CD4-positive, alpha-beta T cell (primary cell): ENCODE results near the gene DGUOK. TPM values are rescaled to one million over a fixed set of nuclear protein-coding genes. Genes with fewer than 3 reads are reported as not detected.
A peak's percentile ranks its signal among the peaks of the same experiment; 100 is the strongest.

Source experiments
- ATAC-seq: fragments of 200-7000 bp; cut with Tn5 transposase; one replicate; pipeline ENCODE4 v1.10.0; 2022; ENCODE audit warnings: mild to moderate bottlenecking; ENCODE audit not compliant: poor library complexity
- CTCF ChIA-PET: fragments of 350-600 bp; sonication (Branson Sonifier 250); formaldehyde crosslinking; loops from one replicate; lab custom pipeline; 2021; ENCODE audit warnings: antibody characterized with exemption, inconsistent platforms; lab: Charles Lee
- POLR2A ChIA-PET: fragments of 350-600 bp; sonication (Branson Sonifier 250); formaldehyde crosslinking; loops from one replicate; lab custom pipeline; 2021; ENCODE audit warnings: antibody characterized with exemption, inconsistent platforms; lab: Charles Lee
- DNase-seq, 14 experiments: peaks; one replicate each; pipeline ENCODE4 v3.0.0-alpha.2; 2013 to 2020; ENCODE audit warnings: mixed read lengths in 2 of 14
- H3K27ac ChIP-seq, 2 donors: one replicate each; pipeline versions ENCODE4 v1.5.1 to v1.7.0; 2013; ENCODE audit warnings: low read length in 2 of 2, low read depth in 1 of 2, mild to moderate bottlenecking in 1 of 2
- H3K27me3 ChIP-seq, 2 experiments: 1 replicate in 1 of 2; 2 replicates in 1 of 2; pipeline versions ENCODE4 v1.6.1 to v1.7.0; 2013; ENCODE audit warnings: low read length in 2 of 2, control low read depth in 1 of 2, mild to moderate bottlenecking in 1 of 2, moderate library complexity in 1 of 2; ENCODE audit not compliant: insufficient read depth in 2 of 2, control insufficient read depth in 1 of 2
- H3K36me3 ChIP-seq: one replicate; pipeline ENCODE4 v1.6.1; 2013; ENCODE audit warnings: low read length, control low read depth; ENCODE audit not compliant: insufficient read depth
- H3K4me1 ChIP-seq: one replicate; pipeline ENCODE4 v1.6.1; 2013; ENCODE audit warnings: low read length, control low read depth; ENCODE audit not compliant: insufficient read depth
- H3K4me3 ChIP-seq: one replicate; pipeline ENCODE4 v1.5.1; 2013; ENCODE audit warnings: mild to moderate bottlenecking, low read length, moderate library complexity
- H3K9me3 ChIP-seq, 2 experiments: 1 replicate in 1 of 2; 2 replicates in 1 of 2; pipeline versions ENCODE4 v1.6.1 to v1.7.0; 2013; ENCODE audit warnings: low read length in 2 of 2, mild to moderate bottlenecking in 2 of 2, control low read depth in 1 of 2, moderate library complexity in 1 of 2; ENCODE audit not compliant: control insufficient read depth in 1 of 2, insufficient read depth in 1 of 2
- H3K27ac Mint-ChIP-seq: one replicate; pipeline ENCODE4 v1.8.0; 2020; ENCODE audit warnings: mixed read lengths
- H3K27me3 Mint-ChIP-seq: one replicate; pipeline ENCODE4 v1.8.0; 2021; ENCODE audit warnings: mixed read lengths
- H3K36me3 Mint-ChIP-seq: one replicate; pipeline ENCODE4 v1.8.0; 2021; ENCODE audit warnings: low read depth, mixed read lengths
- H3K4me1 Mint-ChIP-seq: one replicate; pipeline ENCODE4 v1.8.0; 2021; ENCODE audit warnings: low read depth, mixed read lengths
- H3K4me3 Mint-ChIP-seq: one replicate; pipeline ENCODE4 v1.8.0; 2020; ENCODE audit warnings: mild to moderate bottlenecking, mixed read lengths
- H3K9me3 Mint-ChIP-seq: one replicate; pipeline ENCODE4 v1.8.0; 2020; ENCODE audit warnings: mixed read lengths
- intact Hi-C, 2 experiments: fragments of 100-400 bp; cut with DNase I in 1 of 2; cut with micrococcal nuclease in 1 of 2; formaldehyde crosslinking; loops; one replicate each; pipeline versions ENCODE4 v1.15.1 to v1.9.0; 2023 to 2025; cut with DNase I, micrococcal nuclease
- total RNA-seq, 174 experiments: library from RNA in 2 of 174; stranded (reverse) in 2 of 174; gene quantifications; one replicate each; pipeline ENCODE4 v1.2.3 and lab custom pipeline; 2021 to 2026
- TF ChIP-seq, protein P1 (sequence below): fragments of 200-600 bp; IDR thresholded peaks from one replicate; pipeline ENCODE4 v1.8.0; 2022; ENCODE audit warnings: antibody characterized with exemption, mild to moderate bottlenecking

DGUOK gene
- total RNA-seq, 2 experiments from 2014 or later = 30.5 to 32.0 TPM

DNA sequence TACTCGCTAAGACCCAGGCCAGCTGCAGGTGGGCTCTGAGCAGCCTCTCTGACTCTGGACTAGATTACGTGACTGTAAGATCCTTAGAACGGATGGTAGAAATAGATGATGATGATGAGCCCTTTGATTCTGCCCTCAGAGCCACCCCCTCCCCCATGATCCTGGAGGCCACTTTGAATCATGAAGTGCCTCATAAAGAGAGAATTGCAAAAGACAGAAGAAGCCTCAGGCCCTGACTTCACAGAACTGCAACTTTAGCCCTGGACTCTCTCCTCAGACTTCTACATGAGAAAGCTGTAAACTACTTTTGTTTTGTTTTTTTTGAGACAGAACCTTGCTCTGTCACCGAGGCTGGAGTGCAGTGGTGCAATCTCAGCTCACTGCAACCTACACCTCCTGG, 42.7 kb downstream of the DGUOK start:
- no peak overlapping the region for H3K27ac ChIP-seq
- Mint-ChIP-seq H3K27me3 (no peaks in the 10 kb centered on the region), H3K27ac (peak overlapping the region; percentile 96), H3K36me3 (no peaks in the 10 kb centered on the region), H3K9me3 (no peaks in the 10 kb centered on the region), H3K4me1 (peaks cover 80% of the 10 kb centered on the region), H3K4me3 (peak overlapping the region; percentile 52)
- H3K4me1 ChIP-seq = peaks cover 40% of the 10 kb centered on the region
- TF ChIP-seq, protein P1, sequence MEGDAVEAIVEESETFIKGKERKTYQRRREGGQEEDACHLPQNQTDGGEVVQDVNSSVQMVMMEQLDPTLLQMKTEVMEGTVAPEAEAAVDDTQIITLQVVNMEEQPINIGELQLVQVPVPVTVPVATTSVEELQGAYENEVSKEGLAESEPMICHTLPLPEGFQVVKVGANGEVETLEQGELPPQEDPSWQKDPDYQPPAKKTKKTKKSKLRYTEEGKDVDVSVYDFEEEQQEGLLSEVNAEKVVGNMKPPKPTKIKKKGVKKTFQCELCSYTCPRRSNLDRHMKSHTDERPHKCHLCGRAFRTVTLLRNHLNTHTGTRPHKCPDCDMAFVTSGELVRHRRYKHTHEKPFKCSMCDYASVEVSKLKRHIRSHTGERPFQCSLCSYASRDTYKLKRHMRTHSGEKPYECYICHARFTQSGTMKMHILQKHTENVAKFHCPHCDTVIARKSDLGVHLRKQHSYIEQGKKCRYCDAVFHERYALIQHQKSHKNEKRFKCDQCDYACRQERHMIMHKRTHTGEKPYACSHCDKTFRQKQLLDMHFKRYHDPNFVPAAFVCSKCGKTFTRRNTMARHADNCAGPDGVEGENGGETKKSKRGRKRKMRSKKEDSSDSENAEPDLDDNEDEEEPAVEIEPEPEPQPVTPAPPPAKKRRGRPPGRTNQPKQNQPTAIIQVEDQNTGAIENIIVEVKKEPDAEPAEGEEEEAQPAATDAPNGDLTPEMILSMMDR = no peak
- no peak for DNase-seq
- ChIA-PET POLR2A (interaction anchor here (1.6 to 4.0 kb wide), 4 partner anchors 9 to 36 kb away, joined by 3 to 36 read pairs (median 16); partner anchors contain the start of gene TET3), CTCF (no interaction called here)
- ATAC-seq = no peak
- intact Hi-C loops = no loop called here
- no peak overlapping the region for H3K4me3 ChIP-seq
- H3K27me3 ChIP-seq = no peaks in the 10 kb centered on the region
- no peaks in the 10 kb centered on the region for H3K9me3 ChIP-seq
- no peaks in the 10 kb centered on the region for H3K36me3 ChIP-seq

DNA sequence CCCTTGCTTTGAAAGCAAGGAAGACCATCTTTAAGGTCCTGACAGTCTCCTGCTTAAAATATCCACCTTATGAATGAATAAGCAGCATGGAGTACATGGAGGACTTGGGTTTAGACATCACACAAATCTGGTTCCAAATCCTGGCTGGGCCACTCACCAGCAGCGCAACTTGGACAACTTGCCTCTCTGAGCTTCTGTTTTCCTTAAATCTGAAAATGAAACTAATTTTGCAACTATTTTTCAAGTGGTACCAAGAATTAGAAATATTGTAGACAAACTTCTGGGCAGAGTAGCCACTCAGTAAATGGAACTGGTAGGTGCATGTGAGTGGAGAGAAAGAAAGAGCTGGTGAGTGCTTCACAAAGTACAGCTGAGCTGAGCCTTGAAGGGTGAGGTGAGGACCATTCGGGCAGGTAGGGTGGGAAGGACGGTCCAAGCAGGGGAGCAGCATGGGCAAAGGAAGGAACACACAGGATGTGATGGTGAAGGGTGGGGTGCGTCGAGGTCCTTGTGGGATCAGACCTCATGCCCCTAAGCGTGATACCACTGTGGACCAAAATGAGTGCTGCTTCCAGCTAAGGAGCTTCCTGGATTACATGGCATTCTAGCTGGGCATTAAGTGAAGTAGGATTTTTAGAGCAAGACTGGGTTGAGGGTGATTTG, 43.6 kb downstream of the DGUOK start:
- POLR2A ChIA-PET = interaction anchor here (1.0 to 4.0 kb wide), 12 partner anchors 9 to 208 kb away, joined by 3 to 36 read pairs (median 5); partner anchors contain the start of genes MOB1A and TET3
- CTCF ChIA-PET = interaction anchor here (0.5 to 1.5 kb wide), 5 partner anchors 9 to 49 kb away, joined by 3 to 5 read pairs (median 4); no protein-coding TSS in a partner anchor
- intact Hi-C loops = loop anchor here in 1 of 2 experiments (2.0 kb wide), 1 partner anchor 17 kb away; no protein-coding TSS in a partner anchor
- peak overlapping the region; percentile 96 for H3K27ac Mint-ChIP-seq
- H3K4me1 Mint-ChIP-seq = peaks cover 74% of the 10 kb centered on the region
- H3K4me3 Mint-ChIP-seq = peak overlapping the region; percentile 70
- H3K27me3 Mint-ChIP-seq = no peaks in the 10 kb centered on the region
- TF ChIP-seq, protein P1 = no peak
- H3K36me3 Mint-ChIP-seq = no peaks in the 10 kb centered on the region
- H3K36me3 ChIP-seq = no peaks in the 10 kb centered on the region
- no peaks in the 10 kb centered on the region for H3K9me3 ChIP-seq
- H3K27ac ChIP-seq = peak overlapping the region; percentile 60 to 65
- no peaks in the 10 kb centered on the region for H3K9me3 Mint-ChIP-seq
- H3K27me3 ChIP-seq = no peaks in the 10 kb centered on the region
- ATAC-seq = no peak
- H3K4me3 ChIP-seq = peak overlapping the region; percentile 31
- peaks cover 42% of the 10 kb centered on the region for H3K4me1 ChIP-seq
- peak in 1 of 14 experiments; percentile 27 for DNase-seq

DNA sequence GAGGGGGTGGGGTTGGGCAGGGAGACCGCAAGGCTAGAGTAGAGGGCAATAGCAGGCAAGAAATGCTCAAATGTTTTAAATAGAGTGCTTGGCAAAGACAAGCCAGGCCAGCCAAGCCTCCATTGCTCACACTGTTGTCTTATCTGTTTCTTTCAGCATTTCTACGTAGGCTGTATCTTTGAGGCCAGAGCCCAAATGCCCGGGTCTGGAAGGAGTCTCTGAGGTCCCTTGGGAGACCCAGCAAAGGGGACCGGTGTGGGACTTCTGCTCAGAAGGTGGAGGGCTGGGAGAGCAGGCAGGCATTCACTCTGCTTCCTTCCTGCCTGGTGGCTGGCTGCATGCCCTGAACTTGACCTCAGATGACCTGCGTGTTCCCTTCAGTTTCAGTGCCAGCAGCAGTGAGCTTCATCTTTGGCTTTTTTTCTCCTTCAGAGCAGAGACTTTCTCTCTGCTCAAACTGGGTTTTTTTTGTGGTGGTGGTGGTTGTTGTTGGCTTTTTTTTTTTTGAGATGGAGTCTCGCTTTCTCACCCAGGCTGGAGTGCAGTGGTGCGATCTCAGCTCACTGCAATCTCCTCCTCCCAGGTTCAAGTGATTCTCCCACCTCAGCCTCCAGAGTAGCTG, 44.3 kb downstream of the DGUOK start:
- peak overlapping the region; percentile 31 for H3K4me3 ChIP-seq
- Mint-ChIP-seq H3K9me3 (no peaks in the 10 kb centered on the region), H3K4me3 (peak overlapping the region; percentile 70), H3K27me3 (no peaks in the 10 kb centered on the region), H3K27ac (peak overlapping the region; percentile 96), H3K4me1 (peaks cover 78% of the 10 kb centered on the region), H3K36me3 (no peaks in the 10 kb centered on the region)
- no peaks in the 10 kb centered on the region for H3K27me3 ChIP-seq
- peak overlapping the region; percentile 60 to 65 for H3K27ac ChIP-seq
- H3K36me3 ChIP-seq = no peaks in the 10 kb centered on the region
- H3K4me1 ChIP-seq = peaks cover 45% of the 10 kb centered on the region
- peak; percentile 23 to 89 (median 53) for DNase-seq
- POLR2A ChIA-PET = interaction anchor here (0.6 to 4.0 kb wide), 13 partner anchors 8 to 434 kb away, joined by 3 to 36 read pairs (median 5); partner anchors contain the start of genes MOB1A and TET3
- no peaks in the 10 kb centered on the region for H3K9me3 ChIP-seq
- TF ChIP-seq, protein P1 = no peak
- intact Hi-C loops = loop anchor here in 1 of 2 experiments (2.0 kb wide), 1 partner anchor 16 kb away; no protein-coding TSS in a partner anchor
- peak; percentile 84 for ATAC-seq
- CTCF ChIA-PET = interaction anchor here (0.7 to 1.5 kb wide), 4 partner anchors 9 to 48 kb away, joined by 3 to 5 read pairs (median 4); no protein-coding TSS in a partner anchor
